Measurements from ENCODE around the gene PRCD. TPM values are rescaled to one million over a fixed set of nuclear protein-coding genes. Genes with fewer than 3 reads are reported as not detected.

PRCD gene
- polyA plus RNA-seq, 1 donor (not counting 4 experiments of a cell fraction or from before 2014, with no cell fraction given), result 1.2 TPM

GRCh38 chr17:76551685-76552084 lies 11.8 kb downstream of the PRCD start:
- H3K9me3 ChIP-seq (ENCODE audit: control insufficient read depth, low read depth, low read length), result no peaks in the 10 kb centered on the region
- H3K4me1 ChIP-seq (ENCODE audit: control insufficient read depth, extremely low read depth, insufficient read depth, low read length), result peaks cover 46% of the 10 kb centered on the region
- dilution Hi-C loops (cut with MboI; ENCODE audit: extremely low pct_ligation_motif_present, low sequenced_read_pairs), result no loop called here
- peaks cover 18% of the 10 kb centered on the region for H3K79me2 ChIP-seq (ENCODE audit: control insufficient read depth, insufficient read depth, low read length)
- no peaks in the 10 kb centered on the region for H3K36me3 ChIP-seq (ENCODE audit: control insufficient read depth in 2 of 2, extremely low read depth in 1 of 2, insufficient read depth in 2 of 2, low read length in 2 of 2)
- no peak for DNase-seq (ENCODE audit: low read depth, low spot score)
- peak overlapping the region; percentile 88 for H3K4me2 ChIP-seq (ENCODE audit: control insufficient read depth, extremely low read depth, insufficient read depth, low read depth, low read length)
- no peaks in the 10 kb centered on the region for H3K9me1 ChIP-seq (ENCODE audit: control insufficient read depth, extremely low read depth, insufficient read depth, low read length)
- peak overlapping the region; percentile 65 for H3K9ac ChIP-seq (ENCODE audit: control insufficient read depth, extremely low read depth, insufficient read depth, low read length)
- H3K27ac ChIP-seq (ENCODE audit: control insufficient read depth, insufficient read depth, low read length), result peak overlapping the region; percentile 86
- H4K20me1 ChIP-seq (ENCODE audit: control insufficient read depth, extremely low read depth, insufficient read depth, low read length), result no peaks in the 10 kb centered on the region
- no peaks in the 10 kb centered on the region for H3K27me3 ChIP-seq (ENCODE audit: control insufficient read depth, extremely low read depth, insufficient read depth, low read length)
- FAIRE-seq, result no peak
- no peak overlapping the region for H3K4me3 ChIP-seq (ENCODE audit: control insufficient read depth in 2 of 3, extremely low read depth in 1 of 3, insufficient read depth in 2 of 3, low read depth in 1 of 3, low read length in 3 of 3)
- no peak overlapping the region for H2AFZ ChIP-seq (ENCODE audit: control insufficient read depth, low read length)
- TF ChIP-seq CTCF (optimal IDR thresholded peaks at IDR 0.05 in 1 of 3, IDR thresholded peaks at IDR 0.05 in 1 of 3, conservative IDR thresholded peaks at IDR 0.05 in 1 of 3; ENCODE audit: extremely low read depth in 1 of 3, insufficient read depth in 2 of 3, low read length in 3 of 3) (no peak), EZH2 (IDR thresholded peaks at IDR 0.05; ENCODE audit: low read length) (no peak)

- Histone ChIP-seq H3K36me3 (ENCODE audit: control insufficient read depth in 2 of 2, extremely low read depth in 1 of 2, insufficient read depth in 2 of 2, low read length in 2 of 2) (peaks cover 0 to 1% of the 10 kb centered on the region in 2 experiments), H3K9me3 (ENCODE audit: control insufficient read depth, low read depth, low read length) (no peaks in the 10 kb centered on the region), H3K9ac (ENCODE audit: control insufficient read depth, extremely low read depth, insufficient read depth, low read length) (no peak overlapping the region), H3K27ac (ENCODE audit: control insufficient read depth, insufficient read depth, low read length) (no peak overlapping the region), H2AFZ (ENCODE audit: control insufficient read depth, low read length) (no peak overlapping the region), H3K4me2 (ENCODE audit: control insufficient read depth, extremely low read depth, insufficient read depth, low read depth, low read length) (no peak overlapping the region), H3K9me1 (ENCODE audit: control insufficient read depth, extremely low read depth, insufficient read depth, low read length) (no peaks in the 10 kb centered on the region), H4K20me1 (ENCODE audit: control insufficient read depth, extremely low read depth, insufficient read depth, low read length) (no peaks in the 10 kb centered on the region), H3K79me2 (ENCODE audit: control insufficient read depth, insufficient read depth, low read length) (peaks cover 24% of the 10 kb centered on the region), H3K4me3 (ENCODE audit: control insufficient read depth in 2 of 3, extremely low read depth in 1 of 3, insufficient read depth in 2 of 3, low read depth in 1 of 3, low read length in 3 of 3) (no peak overlapping the region), H3K27me3 (ENCODE audit: control insufficient read depth, extremely low read depth, insufficient read depth, low read length) (no peaks in the 10 kb centered on the region), H3K4me1 (ENCODE audit: control insufficient read depth, extremely low read depth, insufficient read depth, low read length) (peaks cover 32% of the 10 kb centered on the region)
- dilution Hi-C loops (cut with MboI; ENCODE audit: extremely low pct_ligation_motif_present, low sequenced_read_pairs), result no loop called here
- no peak for DNase-seq (ENCODE audit: low read depth, low spot score)
- no peak for TF ChIP-seq CTCF (optimal IDR thresholded peaks at IDR 0.05 in 1 of 3, IDR thresholded peaks at IDR 0.05 in 1 of 3, conservative IDR thresholded peaks at IDR 0.05 in 1 of 3; ENCODE audit: extremely low read depth in 1 of 3, insufficient read depth in 2 of 3, low read length in 3 of 3)
- TF ChIP-seq EZH2 (IDR thresholded peaks at IDR 0.05; ENCODE audit: low read length), result no peak
- FAIRE-seq, result no peak
Observed at GRCh38 chr17:76553178-76553908, 13.5 kb downstream of the PRCD start.

Measured in keratinocyte (primary cell).